Endothelial cell of umbilical vein (primary cell): Measurements from ENCODE around the gene GRID2.

Experiments used
- CTCF ChIP-seq, 2 donors: IDR thresholded peaks; 1 replicate in 1 of 2; 2 replicates in 1 of 2; pipeline ENCODE4 v1.5.1; 2011; ENCODE audit warnings: low read length in 2 of 2, mild to moderate bottlenecking in 2 of 2, moderate library complexity in 2 of 2, control low read depth in 1 of 2, inconsistent platforms in 1 of 2, low read depth in 1 of 2; ENCODE audit not compliant: insufficient read depth in 1 of 2; ENCODE audit errors: extremely low read depth in 1 of 2
- EZH2 ChIP-seq: IDR thresholded peaks from 2 replicates; pipeline ENCODE4 v1.6.1; 2012; ENCODE audit warnings: borderline replicate concordance, low read depth, mild to moderate bottlenecking, moderate library complexity, low read length, inconsistent platforms; ENCODE audit not compliant: severe bottlenecking
- GATA2 ChIP-seq: IDR thresholded peaks from 2 replicates; pipeline ENCODE4 v1.7.0; 2011; ENCODE audit warnings: low read depth, mild to moderate bottlenecking, moderate library complexity, mixed read lengths, low read length; ENCODE audit not compliant: insufficient read length, insufficient read depth
- MAX ChIP-seq: IDR thresholded peaks from 2 replicates; pipeline ENCODE4 v1.6.1; 2011; ENCODE audit not compliant: insufficient read depth, insufficient read length
- POLR2A ChIP-seq: IDR thresholded peaks from 2 replicates; pipeline ENCODE4 v1.6.1; 2012; ENCODE audit warnings: low read depth, mild to moderate bottlenecking, control low read depth, low read length

DNA sequence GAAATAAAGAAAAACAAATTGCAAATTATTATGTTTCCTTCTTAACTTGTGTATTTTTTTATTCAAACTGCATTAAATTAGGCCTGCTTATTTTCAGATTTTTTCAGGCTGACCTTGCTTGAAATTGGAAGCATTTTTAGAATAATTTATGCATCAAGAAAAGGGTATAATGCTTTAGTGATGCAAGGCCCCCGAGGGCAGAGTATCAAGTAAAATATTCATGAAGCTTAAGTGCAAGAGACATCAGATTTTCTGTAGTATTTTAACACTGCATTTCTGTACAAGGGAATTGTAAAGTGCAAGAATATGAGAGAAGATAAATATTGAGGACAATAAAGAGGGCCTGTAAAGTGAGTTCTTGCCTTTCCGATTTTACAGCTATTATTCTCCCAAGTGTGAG is 1039.0 kb downstream of the GRID2 start:
- TF ChIP-seq CTCF (IDR thresholded peaks at IDR 0.05; ENCODE audit: extremely low read depth in 1 of 2, insufficient read depth in 1 of 2, low read depth in 1 of 2, low read length in 2 of 2) (no peak), EZH2 (no peak), POLR2A (no peak), MAX (no peak), GATA2 (no peak)
